Left ventricle myocardium inferior (tissue), 1 donor: ENCODE measurements around the gene HELT. TPM values are rescaled to one million over a fixed set of nuclear protein-coding genes. Genes with fewer than 3 reads are reported as not detected.

ENCODE experiments used
- DNase-seq: peaks from one replicate; pipeline ENCODE4 v3.0.0-alpha.2; 2020
- H3K27ac ChIP-seq: fragments of 200-600 bp; replicated peaks from 2 replicates; pipeline ENCODE4 v1.8.0; 2021
- H3K27me3 ChIP-seq: fragments of 200-600 bp; 2 replicates; pipeline ENCODE4 v1.8.0; 2021; ENCODE audit warnings: low read depth
- H3K36me3 ChIP-seq: fragments of 200-600 bp; 2 replicates; pipeline ENCODE4 v1.8.0; 2021
- H3K4me1 ChIP-seq: fragments of 200-600 bp; 2 replicates; pipeline ENCODE4 v1.8.0; 2021
- H3K4me3 ChIP-seq: fragments of 200-600 bp; 2 replicates; pipeline ENCODE4 v1.8.0; 2021; ENCODE audit warnings: mild to moderate bottlenecking, moderate library complexity
- H3K9me3 ChIP-seq: fragments of 200-600 bp; replicated peaks from 2 replicates; pipeline ENCODE4 v1.8.0; 2021
- intact Hi-C: fragments of 100-400 bp; cut with micrococcal nuclease; formaldehyde crosslinking; loops from one replicate; pipeline ENCODE4 v1.11.0; 2022
- total RNA-seq: library from RNA; stranded (reverse); fragmentation: NEBNext Ultra II Directional; extraction: Animal tissue kit (Norgen Biotek cat#: 25700); gene quantifications from one replicate; pipeline ENCODE4 v1.2.1, GENCODE V29; 2021
- TF ChIP-seq, protein P1 (sequence below): fragments of 200-600 bp; IDR thresholded peaks from 2 replicates; pipeline ENCODE4 v1.8.0; 2021; ENCODE audit warnings: antibody characterized with exemption, mild to moderate bottlenecking, borderline replicate concordance
- donor health status: DM: no; HTN: yes; CAD: no; lungs with severe emphysema.

HELT gene
- total RNA-seq, 1 donor from 2014 or later, result not detected

DNA sequence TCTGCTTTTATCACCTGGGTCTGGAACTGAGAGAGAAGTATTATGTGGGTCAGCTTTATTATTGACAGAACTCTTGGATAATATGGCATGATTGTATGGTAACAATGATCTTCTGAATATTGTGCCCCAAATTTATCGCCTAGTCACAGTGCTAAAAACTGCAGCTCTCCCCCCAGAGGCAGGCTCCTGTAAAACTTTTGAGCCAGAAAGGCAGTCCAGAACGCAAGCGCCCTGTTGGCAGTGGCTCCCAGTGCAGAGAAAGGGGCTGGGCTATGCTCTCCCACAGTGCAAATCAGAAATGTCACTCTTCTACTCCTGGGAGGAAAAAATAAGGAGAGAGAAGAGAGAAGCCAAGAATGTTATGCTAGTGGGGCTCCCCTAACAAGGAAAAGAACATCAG is 50.5 kb downstream of the HELT start:
- intact Hi-C loops, result no loop called here
- Histone ChIP-seq H3K4me1 (peaks cover 4% of the 10 kb centered on the region), H3K27ac (no peak overlapping the region), H3K36me3 (no peaks in the 10 kb centered on the region), H3K9me3 (no peaks in the 10 kb centered on the region), H3K4me3 (no peak overlapping the region), H3K27me3 (no peaks in the 10 kb centered on the region)
- no peak for DNase-seq
- TF ChIP-seq, protein P1, sequence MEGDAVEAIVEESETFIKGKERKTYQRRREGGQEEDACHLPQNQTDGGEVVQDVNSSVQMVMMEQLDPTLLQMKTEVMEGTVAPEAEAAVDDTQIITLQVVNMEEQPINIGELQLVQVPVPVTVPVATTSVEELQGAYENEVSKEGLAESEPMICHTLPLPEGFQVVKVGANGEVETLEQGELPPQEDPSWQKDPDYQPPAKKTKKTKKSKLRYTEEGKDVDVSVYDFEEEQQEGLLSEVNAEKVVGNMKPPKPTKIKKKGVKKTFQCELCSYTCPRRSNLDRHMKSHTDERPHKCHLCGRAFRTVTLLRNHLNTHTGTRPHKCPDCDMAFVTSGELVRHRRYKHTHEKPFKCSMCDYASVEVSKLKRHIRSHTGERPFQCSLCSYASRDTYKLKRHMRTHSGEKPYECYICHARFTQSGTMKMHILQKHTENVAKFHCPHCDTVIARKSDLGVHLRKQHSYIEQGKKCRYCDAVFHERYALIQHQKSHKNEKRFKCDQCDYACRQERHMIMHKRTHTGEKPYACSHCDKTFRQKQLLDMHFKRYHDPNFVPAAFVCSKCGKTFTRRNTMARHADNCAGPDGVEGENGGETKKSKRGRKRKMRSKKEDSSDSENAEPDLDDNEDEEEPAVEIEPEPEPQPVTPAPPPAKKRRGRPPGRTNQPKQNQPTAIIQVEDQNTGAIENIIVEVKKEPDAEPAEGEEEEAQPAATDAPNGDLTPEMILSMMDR, result peak; percentile 9

Other genes with a start within 250 kb of the HELT start
- gene ACSL1, start 192.5 kb upstream of the HELT start, total RNA-seq, result 316 TPM
- gene SLC25A4, start 124.8 kb downstream of the HELT start, total RNA-seq, result 2,250 TPM
- 11.7 TPM for gene CFAP97, start 185.5 kb downstream of the HELT start, total RNA-seq
- 10.8 TPM for gene SNX25, start 191.1 kb downstream of the HELT start, total RNA-seq